Uterus (tissue), 2 donors: Measurements from ENCODE around the gene ATP5MK.

Source experiments
- POLR2A ChIP-seq, 2 donors: fragments of 450-650 bp; IDR thresholded peaks; one replicate each; pipeline ENCODE4 v1.6.1; 2016; ENCODE audit warnings: antibody characterized with exemption in 2 of 2, mild to moderate bottlenecking in 1 of 2, moderate library complexity in 1 of 2
- TF ChIP-seq, protein P1 (sequence below), 4 experiments: fragments of 200-600 bp in 2 of 4; fragments of 450-650 bp in 2 of 4; sonication (generic) in 2 of 4; IDR thresholded peaks; one replicate each; pipeline ENCODE4 v1.5.1; 2016 to 2019; ENCODE audit warnings: antibody characterized with exemption in 4 of 4, mild to moderate bottlenecking in 2 of 4, moderate library complexity in 1 of 4

DNA sequence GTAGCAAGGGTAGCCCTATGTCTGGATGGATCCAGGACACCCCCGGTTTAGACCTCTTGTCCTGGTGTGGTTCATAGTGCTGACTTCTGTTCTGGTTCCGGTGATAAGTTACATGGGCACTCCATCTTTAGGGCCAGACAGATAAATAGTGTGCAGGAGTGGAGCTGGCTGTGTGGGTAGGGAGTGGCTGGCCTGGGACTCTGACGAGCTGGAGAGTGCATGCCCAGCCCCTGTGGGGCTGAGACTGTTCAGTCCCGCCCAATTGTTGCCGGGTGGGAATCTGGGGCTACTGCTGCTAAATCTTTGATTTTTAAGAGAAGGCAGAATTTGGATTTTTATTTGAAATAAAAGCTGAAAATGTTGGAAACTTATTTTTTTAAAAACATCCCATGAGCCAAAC is 27.5 kb upstream of the ATP5MK start:
- TF ChIP-seq, protein P1, sequence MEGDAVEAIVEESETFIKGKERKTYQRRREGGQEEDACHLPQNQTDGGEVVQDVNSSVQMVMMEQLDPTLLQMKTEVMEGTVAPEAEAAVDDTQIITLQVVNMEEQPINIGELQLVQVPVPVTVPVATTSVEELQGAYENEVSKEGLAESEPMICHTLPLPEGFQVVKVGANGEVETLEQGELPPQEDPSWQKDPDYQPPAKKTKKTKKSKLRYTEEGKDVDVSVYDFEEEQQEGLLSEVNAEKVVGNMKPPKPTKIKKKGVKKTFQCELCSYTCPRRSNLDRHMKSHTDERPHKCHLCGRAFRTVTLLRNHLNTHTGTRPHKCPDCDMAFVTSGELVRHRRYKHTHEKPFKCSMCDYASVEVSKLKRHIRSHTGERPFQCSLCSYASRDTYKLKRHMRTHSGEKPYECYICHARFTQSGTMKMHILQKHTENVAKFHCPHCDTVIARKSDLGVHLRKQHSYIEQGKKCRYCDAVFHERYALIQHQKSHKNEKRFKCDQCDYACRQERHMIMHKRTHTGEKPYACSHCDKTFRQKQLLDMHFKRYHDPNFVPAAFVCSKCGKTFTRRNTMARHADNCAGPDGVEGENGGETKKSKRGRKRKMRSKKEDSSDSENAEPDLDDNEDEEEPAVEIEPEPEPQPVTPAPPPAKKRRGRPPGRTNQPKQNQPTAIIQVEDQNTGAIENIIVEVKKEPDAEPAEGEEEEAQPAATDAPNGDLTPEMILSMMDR (IDR thresholded peaks at IDR 0.05), result no peak
- no peak for TF ChIP-seq POLR2A (IDR thresholded peaks at IDR 0.05)
